GM21447 (cell line): ENCODE results near the gene SUOX.
A peak's percentile ranks its signal among the peaks of the same experiment; 100 is the strongest.
"Not testable (repeated sequence)": the region's sequence is repeated elsewhere in the genome, so short reads cannot be mapped to it uniquely, and the experiment has no call there.

Experiments
- ATAC-seq: cut with Tn5 transposase; IDR thresholded peaks from one replicate; pipeline ENCODE4 v1.9.1; 2021; ENCODE audit not compliant: unreplicated experiment

Gene SUOX

GRCh38 chr12:55982319-55982936 is 14.6 kb upstream of the SUOX start:
- ATAC-seq: peak; percentile 85

DNA sequence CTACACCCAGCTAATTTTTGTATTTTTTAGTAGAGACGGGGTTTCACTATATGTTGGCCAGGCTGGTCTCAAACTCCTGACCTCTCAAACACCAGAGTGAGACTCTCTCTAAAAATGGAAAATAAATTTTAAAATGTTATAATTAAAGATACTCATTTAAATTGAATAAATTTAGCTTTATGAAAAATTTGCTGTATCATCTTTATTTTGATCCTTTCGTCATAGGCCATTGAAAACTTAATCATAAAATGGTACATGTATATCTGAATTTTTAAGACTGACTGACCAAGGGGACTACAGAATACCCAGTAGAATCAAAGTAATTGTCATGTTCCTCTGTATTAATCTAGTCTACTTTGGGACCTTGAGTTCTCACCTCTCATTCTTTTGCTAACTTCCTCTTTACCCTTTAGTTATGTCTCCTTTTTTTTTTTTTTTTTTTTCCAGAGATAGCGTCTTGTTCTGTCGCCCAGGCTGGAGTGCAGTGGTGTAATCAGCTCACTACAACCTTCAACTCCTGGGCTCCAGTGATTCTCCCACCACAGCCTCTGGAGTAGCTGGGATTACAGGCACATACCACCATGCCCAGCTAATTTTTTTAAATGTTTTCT is 13.7 kb upstream of the SUOX start:
- ATAC-seq: no peak

GRCh38 chr12:55984861-55985260 is 12.2 kb upstream of the SUOX start:
- no peak for ATAC-seq

- ATAC-seq: no peak
Observed at GRCh38 chr12:55985341-55985740, 11.7 kb upstream of the SUOX start.

DNA sequence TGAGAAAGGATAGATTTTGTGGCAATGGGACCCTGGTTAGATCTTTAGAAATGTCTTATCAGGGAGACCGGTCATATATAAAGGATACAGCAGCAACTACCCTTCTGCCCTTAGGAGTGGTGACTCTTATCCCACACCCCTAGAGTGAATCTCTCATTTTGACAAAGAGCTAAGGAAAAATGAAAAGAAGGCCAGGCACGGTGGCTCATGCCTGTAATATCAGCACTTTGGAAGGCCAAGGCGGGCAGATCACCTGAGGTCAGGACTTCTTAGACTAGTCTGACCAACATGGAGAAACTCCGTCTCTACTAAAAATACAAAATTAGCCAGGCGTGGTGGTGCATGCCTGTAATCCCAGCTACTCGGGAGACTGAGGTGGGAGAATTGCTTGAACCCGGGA is 11.1 kb upstream of the SUOX start:
- not testable (repeated sequence) for ATAC-seq

DNA sequence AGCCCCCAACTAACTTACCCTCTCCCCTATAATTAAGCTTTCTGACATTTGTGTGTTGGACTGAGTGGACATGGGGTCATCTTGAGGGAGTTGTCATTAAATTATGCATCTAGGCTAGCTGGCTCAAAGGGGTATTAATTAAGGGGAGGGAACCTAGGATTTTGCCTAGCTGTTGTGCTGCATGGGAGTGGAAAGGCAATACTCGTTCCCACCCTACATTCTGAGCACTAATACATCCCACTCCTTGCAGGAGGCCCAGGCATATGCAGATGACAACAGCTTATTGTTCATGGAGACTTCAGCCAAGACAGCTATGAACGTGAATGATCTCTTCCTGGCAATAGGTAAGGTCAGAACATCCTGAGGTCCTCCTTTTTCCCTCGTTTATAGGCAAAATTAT is 6.0 kb upstream of the SUOX start:
- no peak for ATAC-seq

GRCh38 chr12:55993230-55993853 is 3.7 kb upstream of the SUOX start:
- no peak for ATAC-seq

- no peak for ATAC-seq
Observed at GRCh38 chr12:55995366-55995765, 1.7 kb upstream of the SUOX start.

DNA sequence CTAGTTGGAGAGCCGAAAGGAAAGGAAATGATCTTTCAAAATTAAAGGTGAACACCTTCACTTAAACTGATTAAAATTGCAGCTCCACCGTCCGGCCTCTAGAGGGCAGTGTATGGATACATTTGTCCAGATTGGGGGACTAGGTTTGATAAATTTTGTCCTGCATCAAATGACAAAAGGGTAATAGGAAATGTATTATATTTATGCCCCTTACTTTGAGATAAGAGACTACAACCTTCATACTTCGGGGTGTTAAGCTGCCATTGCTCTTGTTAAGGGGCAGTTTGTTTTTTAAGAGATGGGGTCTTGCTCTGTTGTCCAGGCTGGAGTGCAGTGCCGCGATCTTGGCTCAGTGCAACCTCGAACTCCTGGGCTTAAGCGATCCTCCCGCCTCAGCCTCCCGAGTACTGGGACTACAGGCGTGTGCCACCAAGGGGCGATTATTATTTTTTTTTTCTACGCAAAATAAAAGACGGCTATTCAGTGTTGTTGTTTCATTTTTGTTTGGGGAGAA is 818 bp upstream of the SUOX start:
- ATAC-seq: no peak

- no peak for ATAC-seq
Observed at GRCh38 chr12:55997535-55997859, 421 bp downstream of the SUOX start.

- not testable (repeated sequence) for ATAC-seq
Observed at GRCh38 chr12:55999522-55999921, 2.4 kb downstream of the SUOX start.

- not testable (repeated sequence) for ATAC-seq
Observed at GRCh38 chr12:55999999-56000540, 3.0 kb downstream of the SUOX start.

DNA sequence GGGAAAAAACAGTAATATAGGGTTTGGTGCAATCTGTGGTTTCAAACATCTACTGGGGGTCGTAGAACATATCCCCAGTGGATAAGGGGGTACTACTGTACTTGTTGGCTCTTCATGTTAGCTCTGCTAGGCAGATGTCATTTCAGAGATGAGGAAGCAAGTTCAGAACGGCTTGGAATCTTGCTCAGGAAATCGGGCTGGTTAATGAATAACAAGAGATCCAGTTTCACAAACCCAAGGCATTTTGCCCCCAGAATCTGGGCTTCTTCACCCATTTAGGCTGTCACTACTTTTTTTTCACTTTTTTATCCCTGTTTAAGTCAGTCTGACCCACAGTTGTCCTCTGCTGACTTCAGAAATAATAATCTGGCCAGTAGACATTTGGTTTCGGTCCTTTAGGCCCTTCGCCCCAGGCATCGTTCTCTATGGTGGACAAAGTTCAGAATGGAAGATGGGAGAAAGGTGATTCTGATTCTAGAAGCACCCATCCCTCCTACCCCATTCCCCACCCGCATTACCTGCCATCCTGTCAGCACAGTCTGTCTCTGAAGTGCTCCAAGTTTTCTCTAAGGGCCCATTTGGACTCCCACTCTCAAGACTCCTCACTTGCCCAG is 4.5 kb downstream of the SUOX start:
- ATAC-seq: no peak

GRCh38 chr12:56003376-56003775 is 6.3 kb downstream of the SUOX start:
- not testable (repeated sequence) for ATAC-seq

GRCh38 chr12:56004211-56004610 is 7.1 kb downstream of the SUOX start:
- no peak for ATAC-seq

DNA sequence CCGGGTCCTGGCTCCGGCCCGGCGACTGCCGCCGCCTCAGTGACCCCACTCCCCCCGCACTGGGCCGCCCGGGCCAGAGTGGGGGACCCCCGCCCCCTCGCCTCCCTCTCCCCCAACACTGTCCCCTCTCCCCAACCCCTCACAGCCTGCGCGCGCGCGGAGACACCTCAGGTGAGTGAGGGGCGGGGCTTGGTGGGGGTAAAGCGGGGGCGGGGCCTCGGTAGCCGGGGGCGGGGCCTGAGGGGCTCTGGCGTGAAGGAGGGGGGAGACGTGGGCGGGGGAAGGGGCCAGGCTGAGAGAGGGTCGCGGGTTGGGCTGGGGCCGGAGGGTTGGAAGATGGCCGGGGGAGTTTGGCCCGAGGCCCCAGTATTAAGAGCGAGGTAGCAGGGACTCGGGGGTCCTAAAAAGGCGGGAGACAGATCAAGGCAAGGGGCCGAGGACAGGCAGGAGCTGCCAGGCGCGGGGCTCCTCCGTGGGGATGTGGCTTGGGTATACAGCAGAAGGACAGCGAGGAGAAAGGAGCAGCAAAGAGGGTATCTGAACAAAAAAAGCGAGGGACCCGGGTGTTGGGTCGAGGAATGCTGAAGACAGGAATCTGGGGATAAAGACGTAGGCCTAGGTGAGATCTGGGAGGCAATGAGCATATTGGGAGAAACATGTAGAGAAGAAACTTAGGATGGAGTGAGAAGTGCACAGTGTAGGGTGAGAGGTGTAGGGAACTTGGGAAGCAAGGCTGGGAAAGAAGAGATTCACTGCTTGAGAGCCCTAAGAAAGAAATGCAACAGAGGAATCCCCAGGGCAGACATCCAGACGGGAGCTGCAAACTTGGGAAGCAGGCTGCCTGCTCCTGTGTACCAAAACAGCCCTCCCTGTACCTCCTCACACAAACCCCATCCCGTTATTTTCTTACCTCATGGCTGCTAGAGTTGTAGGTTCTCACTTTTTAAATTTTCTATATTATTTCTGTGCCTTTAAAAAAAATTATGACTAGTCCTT is 10.8 kb downstream of the SUOX start:
- peak; percentile 56 for ATAC-seq

DNA sequence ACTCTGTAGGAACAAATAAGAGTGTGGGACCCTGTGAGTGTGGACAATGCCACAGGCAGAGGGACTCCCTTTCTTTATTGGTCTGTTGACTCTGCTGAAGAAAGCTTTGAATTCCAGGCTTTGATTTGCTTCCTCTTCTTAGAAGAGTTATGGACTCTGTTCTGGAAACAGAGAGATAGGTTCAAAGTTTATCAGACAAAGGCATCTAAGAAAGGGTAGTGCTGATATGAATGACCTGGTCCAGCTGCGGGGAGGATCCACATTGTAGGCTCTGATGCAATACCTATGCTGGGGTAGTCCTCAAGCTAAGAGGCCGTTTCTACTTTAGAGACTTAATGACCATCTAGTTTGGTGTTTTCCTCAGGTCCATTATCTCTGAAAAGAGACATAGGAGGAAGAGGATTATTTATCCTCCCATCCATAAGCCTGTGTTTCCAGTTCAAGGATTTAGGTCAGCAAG is 13.1 kb downstream of the SUOX start:
- no peak for ATAC-seq

DNA sequence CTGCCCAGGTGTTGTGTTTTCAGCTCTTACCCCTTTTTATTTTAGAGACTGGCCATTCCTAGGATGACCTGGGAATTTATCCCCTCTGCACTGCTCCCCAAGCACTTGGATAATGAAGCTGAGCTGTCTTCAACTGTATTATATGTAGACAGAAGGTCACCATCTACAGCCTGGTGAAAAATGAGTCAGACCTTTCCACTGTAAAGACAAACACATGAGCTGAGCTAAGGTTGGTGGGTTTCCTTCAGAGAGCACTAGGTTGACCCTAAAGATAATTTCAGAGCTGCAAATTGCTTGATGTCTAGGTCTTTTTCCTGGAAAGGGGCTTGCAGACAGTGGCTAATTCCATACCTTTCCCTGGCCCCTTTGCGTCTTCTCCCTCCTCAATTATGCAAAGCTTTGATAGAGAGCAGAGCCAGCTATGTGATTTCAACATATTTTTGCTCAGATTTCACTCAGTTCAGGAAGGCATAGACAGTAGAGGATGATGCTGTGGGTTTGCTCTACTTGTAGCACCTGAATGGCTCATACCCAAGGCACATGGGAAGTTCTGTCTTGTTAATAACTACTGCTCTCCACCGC is 14.5 kb downstream of the SUOX start:
- ATAC-seq: no peak

- ATAC-seq: no peak
Observed at GRCh38 chr12:56013482-56013881, 16.4 kb downstream of the SUOX start.

- no peak for ATAC-seq
Observed at GRCh38 chr12:56014205-56014604, 17.1 kb downstream of the SUOX start.
